ENCODE measurements around the gene RGR.

RGR gene

DNA sequence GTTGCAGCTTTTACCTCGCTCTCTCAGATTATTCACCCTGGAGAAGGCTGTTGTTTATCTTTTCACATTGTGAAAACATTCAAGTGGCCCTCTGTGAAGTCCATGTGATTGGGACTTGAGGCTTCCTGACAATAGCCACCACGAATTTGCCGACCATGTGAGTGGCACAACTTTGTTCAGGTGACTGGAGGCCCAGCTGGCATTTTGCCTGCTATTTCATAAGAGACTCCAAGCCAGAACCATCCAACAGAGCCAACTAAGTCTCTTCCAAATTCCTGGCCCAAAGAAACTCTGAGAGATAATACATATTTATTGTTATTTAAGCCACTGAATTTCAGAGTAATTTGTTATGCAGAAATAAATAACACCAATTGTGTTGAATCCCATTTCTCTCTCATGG is 45.4 kb downstream of the RGR start:
- no peak for DNase-seq (ENCODE audit: low read depth)
- TF ChIP-seq, protein P1, sequence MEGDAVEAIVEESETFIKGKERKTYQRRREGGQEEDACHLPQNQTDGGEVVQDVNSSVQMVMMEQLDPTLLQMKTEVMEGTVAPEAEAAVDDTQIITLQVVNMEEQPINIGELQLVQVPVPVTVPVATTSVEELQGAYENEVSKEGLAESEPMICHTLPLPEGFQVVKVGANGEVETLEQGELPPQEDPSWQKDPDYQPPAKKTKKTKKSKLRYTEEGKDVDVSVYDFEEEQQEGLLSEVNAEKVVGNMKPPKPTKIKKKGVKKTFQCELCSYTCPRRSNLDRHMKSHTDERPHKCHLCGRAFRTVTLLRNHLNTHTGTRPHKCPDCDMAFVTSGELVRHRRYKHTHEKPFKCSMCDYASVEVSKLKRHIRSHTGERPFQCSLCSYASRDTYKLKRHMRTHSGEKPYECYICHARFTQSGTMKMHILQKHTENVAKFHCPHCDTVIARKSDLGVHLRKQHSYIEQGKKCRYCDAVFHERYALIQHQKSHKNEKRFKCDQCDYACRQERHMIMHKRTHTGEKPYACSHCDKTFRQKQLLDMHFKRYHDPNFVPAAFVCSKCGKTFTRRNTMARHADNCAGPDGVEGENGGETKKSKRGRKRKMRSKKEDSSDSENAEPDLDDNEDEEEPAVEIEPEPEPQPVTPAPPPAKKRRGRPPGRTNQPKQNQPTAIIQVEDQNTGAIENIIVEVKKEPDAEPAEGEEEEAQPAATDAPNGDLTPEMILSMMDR (IDR thresholded peaks at IDR 0.05; ENCODE audit: control insufficient read depth, insufficient read depth, low read depth, low read length, missing control alignments) = no peak

DNA sequence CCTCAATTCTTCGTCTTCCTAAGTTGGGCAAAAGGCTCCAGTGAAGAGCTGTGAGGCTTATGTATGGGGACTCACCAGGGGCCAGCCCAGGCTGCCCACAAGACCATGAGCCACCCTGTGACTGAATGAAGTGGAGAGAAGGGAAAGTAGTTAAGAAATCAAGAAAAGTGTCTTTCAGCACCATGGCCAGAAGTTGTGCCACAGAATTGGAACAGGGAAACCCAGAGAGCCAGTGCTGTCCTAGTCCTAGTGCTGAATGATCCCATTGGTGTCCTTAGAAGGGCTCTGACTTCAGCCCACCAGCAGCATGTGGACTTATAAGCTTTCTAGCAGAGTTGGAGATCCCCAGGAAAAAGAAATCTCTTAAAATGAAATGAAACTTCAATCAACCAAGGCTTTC is 46.5 kb downstream of the RGR start:
- TF ChIP-seq, protein P1 (IDR thresholded peaks at IDR 0.05; ENCODE audit: control insufficient read depth, insufficient read depth, low read depth, low read length, missing control alignments) = no peak
- DNase-seq (ENCODE audit: low read depth) = no peak
- H3K4me3 ChIP-seq (ENCODE audit: control insufficient read depth, low read depth, low read length) = no peak overlapping the region

More for the DNA sequence above, 45.4 kb downstream of the RGR start:
- H3K4me3 ChIP-seq (ENCODE audit: control insufficient read depth, low read depth, low read length) = no peak overlapping the region

DNA sequence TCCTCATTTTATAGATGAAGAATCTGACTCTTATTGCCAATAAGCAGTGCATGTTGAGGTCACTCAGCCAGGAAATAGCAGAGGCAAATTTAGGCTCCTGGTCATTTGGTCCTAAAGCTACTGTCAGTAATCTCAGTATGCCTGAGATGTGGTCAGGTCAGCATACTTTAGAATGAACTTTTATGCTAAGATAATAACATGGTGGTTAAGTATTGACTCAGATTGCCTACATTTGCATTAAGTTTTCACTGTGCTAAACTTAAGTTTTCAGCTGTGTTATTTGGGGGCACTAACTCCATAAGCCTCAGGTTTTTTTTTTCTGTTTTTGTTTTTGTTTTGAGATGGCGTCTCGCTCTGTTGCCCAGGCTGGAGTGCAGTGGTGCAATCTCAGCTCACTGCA is 47.6 kb downstream of the RGR start:
- H3K4me3 ChIP-seq (ENCODE audit: control insufficient read depth, low read depth, low read length) = no peak overlapping the region
- TF ChIP-seq, protein P1 (IDR thresholded peaks at IDR 0.05; ENCODE audit: control insufficient read depth, insufficient read depth, low read depth, low read length, missing control alignments) = no peak
- no peak for DNase-seq (ENCODE audit: low read depth)

DNA sequence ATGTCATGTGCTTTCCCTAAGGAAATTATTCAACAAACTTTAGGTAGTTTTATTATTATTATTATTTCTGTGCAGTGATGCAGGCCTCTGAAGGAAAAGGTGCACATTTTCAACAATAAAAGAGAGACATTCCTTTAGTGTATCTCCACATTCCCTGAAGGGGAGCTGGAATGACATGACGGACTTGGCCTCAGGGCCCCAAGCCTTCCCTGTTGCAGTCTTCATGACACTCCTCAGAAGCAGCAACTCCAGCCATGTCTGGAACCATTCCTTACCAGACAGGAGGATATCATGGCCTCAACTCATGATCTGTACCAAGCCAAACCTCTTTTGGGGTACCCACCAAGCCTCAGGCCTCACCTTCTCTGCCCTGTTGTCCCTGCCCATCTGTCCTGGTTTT is 48.3 kb downstream of the RGR start:
- no peak overlapping the region for H3K4me3 ChIP-seq (ENCODE audit: control insufficient read depth, low read depth, low read length)
- TF ChIP-seq, protein P1 (IDR thresholded peaks at IDR 0.05; ENCODE audit: control insufficient read depth, insufficient read depth, low read depth, low read length, missing control alignments) = no peak
- DNase-seq (ENCODE audit: low read depth) = no peak

DNA sequence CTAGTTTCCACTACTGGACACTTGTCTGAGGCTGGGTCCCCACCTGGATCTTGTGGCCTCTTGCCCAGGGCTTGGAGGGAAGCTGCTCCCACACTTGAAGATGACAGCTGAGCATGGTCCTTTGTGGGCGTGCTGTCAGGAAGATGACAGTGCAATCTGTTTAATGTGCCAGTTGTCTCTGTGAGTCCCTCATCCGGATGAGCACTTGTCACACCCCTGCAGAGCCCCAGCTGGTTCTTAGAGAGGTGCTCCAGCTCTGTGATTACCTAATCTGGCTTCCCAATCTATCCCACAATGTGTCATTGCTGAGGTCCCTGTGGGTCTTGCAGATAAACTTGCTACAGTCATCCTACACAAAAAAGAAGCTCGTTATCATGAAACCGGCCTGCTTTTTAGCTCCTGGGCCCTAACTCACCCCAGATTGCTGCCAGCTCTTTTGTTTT is 48.7 kb downstream of the RGR start:
- DNase-seq (ENCODE audit: low read depth) = no peak
- TF ChIP-seq, protein P1 (IDR thresholded peaks at IDR 0.05; ENCODE audit: control insufficient read depth, insufficient read depth, low read depth, low read length, missing control alignments) = no peak

DNA sequence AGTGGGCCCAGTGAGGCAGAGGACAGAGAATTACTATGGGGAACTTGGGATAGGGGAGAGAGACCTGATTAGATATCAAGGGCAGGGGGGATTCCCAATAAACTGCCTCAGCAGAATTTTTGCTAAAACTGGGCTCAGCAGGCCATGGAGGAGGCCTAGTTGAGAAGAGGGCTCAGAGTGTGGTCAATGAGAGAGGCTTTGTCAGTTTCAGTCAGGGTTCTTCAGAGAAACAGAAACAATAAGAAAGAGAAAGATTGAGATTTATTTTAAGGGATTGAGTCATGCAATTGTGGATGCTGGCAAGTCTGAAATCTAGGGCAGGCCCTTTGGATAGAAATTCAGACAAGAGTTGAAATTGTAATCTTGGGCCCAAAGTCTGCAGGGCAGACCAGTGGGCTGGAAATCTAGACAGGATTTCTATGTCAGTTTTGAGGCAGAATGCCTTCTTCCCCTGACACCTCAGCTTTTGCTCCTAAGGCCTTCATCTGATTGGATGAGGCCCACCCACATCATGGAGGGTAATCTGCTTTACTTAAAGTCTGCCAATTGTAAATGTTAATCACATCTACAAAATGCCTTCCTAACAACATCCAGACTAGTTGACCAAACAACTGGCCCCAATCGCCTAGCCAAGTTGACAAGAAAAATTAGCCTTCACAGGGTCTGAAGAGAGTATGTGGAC is 50.1 kb downstream of the RGR start:
- no peak overlapping the region for H3K4me3 ChIP-seq (ENCODE audit: control insufficient read depth, low read depth, low read length)
- DNase-seq (ENCODE audit: low read depth) = no peak
- TF ChIP-seq, protein P1 (IDR thresholded peaks at IDR 0.05; ENCODE audit: control insufficient read depth, insufficient read depth, low read depth, low read length, missing control alignments) = no peak

More for the DNA sequence above, 48.7 kb downstream of the RGR start:
- H3K4me3 ChIP-seq (ENCODE audit: control insufficient read depth, low read depth, low read length) = no peak overlapping the region
